SW480 (cell line): ENCODE measurements around the gene AP2M1.
A peak's percentile ranks its signal among the peaks of the same experiment; 100 is the strongest.

ENCODE experiments used
- DNase-seq: peaks from one replicate; pipeline ENCODE4 v3.0.0-alpha.2; 2016; ENCODE audit warnings: low spot score

AP2M1 gene

GRCh38 chr3:184180165-184180564, 5.5 kb downstream of the AP2M1 start:
- DNase-seq: no peak

DNA sequence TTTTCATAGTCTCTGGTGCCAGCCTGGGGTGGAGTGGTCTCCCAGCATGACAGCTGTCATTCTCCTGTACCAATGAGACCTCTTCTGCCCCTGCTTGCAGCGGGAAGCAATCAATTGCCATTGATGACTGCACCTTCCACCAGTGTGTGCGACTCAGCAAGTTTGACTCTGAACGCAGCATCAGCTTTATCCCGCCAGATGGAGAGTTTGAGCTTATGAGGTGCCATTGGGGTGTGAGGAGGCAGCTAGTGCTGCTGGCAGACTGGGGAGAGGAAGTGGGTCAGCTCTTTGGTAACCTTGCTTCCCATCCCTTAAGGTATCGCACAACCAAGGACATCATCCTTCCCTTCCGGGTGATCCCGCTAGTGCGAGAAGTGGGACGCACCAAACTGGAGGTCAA, 6.9 kb downstream of the AP2M1 start:
- DNase-seq: no peak

- no peak for DNase-seq
These were observed 9.0 kb downstream of the AP2M1 start for GRCh38 chr3:184183679-184184078.

DNA sequence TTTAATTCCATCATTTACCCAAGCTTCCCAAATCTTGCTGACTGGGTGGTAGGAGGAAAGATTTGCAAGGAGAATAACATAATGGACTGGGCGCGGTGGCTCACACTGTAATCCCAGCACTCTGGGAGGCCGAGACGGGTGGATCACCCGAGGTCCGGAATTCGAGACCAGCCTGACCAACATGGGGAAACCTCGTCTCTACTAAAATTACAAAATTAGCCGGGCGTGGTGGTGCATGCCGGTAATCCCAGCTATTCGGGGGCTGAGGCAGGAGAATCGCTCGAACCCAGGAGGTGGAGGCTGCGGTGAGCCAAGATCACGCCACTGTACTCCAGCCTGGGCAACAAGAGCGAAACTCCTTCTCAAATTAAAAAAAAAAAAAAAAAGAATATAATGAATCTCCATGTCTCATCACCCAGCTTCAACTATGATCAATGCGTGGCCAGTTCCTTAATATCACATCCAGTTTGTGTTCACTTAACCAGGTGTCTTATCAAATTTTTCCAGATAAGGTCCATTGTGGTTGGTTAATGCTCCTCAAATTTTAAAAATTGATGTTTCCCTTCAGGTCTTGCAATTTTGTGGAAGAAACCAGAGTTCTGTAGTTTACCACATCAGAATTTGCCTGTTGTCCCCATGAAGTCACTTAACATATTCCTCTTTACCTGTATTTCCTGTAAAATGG, 10.0 kb downstream of the AP2M1 start:
- no peak for DNase-seq

DNA sequence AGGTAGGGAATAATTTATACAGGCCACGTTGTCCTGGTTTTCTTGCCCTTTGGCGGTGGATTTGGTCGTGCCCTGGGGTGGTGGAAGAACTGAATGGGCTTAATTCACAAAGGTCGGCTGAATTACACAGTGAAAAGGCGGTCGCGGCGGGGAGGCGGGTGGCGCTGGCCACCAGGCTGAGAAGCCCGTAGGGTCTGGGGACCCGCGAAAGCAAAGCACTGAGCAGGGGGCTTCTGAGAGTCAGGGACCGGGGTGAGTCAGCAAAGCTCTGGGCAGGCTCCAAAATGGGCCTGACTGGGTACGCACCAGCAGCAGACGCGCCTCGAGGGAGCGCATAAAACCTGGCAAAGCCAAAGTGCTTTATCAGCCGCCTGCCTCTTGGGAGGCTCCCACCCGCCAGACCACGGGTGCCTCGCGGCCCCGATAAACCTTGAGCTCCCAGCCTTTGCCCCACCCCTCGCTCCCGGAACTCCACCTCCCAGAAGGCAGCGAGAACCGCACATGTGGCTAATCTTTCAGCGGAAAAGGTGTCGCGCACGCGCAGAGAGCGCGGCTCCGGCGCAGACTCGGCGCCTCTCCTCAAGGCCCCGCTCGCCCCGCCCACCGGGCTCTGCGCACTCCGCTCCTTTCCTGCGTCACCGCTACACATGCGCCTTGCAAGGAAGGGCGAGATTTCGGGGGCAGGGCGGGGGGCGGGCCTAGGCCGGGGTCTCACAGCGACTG, 11.0 kb downstream of the AP2M1 start:
- DNase-seq: peak; percentile 98

DNA sequence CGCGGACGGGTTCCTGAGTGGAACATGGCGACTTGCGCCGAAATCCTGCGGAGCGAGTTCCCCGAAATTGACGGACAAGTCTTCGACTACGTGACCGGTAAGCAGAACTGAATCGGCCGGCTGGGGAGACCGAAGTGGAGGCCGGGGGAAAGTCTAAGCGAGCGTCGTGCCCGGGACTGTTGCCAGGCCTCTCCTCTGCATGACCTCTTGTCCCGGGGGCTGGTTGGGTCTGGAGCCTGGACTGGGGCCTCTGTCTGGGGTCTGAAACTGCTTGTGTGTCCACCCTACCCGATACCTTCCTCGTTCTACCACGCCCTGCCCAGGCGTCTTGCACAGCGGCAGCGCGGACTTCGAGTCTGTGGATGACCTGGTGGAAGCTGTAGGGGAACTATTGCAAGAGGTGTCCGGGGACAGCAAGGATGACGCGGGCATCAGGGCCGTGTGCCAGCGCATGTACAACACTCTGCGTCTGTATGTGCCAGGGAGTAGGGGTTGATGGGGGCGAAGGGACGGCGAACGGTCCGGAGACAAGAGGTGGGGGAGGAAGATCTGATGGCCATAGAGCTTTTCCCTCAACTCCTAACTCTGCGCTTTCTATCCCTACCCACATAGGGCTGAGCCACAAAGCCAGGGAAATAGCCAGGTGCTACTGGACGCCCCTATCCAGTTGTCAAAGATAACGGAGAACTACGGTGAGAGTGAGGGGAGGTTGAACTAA, 11.7 kb downstream of the AP2M1 start, which contains the start of gene ABCF3:
Gene ABCF3, plus strand, starts transcription at position 16 of the 718 bp plus-strand sequence. Its CDS starts 9 bp downstream, at position 25.
- DNase-seq: peak; percentile 35

- DNase-seq: no peak
These were observed 12.2 kb downstream of the AP2M1 start for GRCh38 chr3:184186902-184187207.

DNA sequence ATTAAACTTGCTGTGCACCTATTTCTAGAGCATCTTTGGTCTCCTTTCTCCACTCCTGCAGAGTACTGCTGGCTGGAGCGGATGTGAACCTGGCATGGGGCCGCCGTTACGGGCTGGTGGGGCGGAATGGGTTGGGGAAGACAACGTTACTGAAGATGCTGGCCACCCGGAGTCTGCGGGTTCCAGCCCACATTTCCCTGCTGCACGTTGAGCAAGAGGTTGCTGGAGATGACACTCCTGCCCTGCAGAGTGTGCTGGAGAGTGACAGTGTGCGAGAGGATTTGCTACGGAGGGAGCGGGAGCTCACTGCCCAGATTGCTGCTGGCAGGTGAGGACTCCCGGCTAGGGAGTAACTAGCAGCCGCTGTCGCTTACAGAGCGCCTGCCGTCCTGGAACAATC, 13.4 kb downstream of the AP2M1 start:
- DNase-seq: no peak

DNA sequence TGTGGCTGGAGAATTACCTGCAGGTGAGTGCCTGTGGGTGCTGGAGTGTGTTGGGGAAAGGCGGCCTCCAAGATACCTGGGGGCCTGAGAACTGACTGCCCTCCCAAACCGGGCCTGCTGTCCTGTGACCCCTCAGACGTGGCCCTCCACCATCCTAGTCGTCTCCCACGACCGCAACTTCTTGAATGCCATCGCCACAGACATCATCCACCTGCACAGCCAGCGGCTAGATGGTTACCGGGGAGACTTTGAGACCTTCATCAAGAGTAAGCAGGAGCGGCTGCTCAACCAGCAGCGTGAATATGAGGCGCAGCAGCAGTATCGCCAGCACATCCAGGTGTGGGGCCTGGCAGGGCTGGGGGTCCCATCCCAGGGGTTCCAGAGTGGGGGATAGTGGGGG, 14.8 kb downstream of the AP2M1 start:
- no peak for DNase-seq

DNA sequence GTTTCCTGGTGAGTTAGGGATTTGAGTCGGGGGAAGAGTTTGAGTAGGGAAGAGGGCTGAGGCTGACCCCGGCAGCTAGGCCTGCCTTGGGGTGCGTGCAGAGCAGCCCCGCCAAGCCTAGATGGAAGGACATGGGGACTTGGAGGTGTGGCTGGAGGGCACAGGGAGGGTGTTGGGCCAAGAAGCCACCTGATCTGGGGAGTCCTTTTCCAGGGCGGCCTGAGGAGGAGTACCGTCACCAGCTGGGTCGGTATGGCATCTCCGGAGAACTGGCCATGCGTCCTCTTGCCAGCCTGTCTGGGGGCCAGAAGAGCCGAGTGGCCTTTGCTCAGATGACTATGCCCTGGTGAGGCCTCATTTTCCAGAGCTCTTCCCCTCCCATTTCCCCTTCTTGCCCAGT, 18.2 kb downstream of the AP2M1 start:
- no peak for DNase-seq

DNA sequence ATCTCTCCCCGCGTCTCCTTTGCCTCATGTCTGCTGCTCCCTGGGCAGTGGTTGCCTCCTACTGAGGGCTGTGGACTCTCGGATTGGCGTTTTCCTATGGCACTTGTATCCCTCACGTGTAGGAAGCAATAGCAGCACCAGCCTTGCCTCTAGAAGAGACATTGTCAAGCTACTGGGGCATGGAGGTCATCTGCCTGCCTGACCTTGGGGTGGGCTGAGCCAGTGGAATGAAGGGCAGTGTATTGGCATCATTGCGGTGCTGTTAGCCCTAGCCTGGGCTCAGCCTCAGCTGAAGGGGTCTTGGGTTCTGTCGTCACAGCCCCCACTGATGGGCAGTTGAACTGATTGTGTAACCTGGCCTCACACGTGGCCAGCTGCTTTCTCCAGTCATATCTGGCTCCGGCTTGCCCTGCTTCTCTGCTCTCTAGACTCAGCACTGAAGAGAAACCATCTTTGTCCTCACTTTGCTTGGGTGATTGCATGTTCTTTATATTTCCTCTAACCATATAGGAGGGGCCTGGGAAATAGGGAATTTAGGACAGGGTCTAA, 19.4 kb downstream of the AP2M1 start:
- DNase-seq: no peak

DNA sequence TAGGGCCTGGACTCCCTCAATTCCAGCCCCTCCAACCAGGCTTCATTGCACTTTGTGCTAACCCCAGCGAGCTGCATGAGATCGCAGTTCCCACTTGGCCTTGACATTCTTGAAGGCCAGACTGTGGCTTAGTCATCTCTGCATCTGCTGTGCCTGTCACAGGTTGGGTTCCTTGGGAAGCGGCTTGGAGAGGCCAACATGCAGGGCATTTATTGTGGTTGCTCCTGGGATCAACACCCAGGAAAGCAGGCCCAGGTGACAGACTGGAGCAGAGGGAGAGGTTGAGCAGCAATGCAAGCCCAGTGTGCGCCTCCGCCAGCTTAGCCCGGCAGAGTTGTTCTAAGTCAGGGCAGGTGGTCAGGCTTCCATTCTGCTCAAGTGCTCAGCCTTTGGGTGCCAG, 21.9 kb downstream of the AP2M1 start:
- DNase-seq: no peak

- DNase-seq: no peak
These were observed 23.9 kb downstream of the AP2M1 start for GRCh38 chr3:184198509-184198908.

- no peak for DNase-seq
These were observed 26.2 kb downstream of the AP2M1 start for GRCh38 chr3:184200825-184201224.

DNA sequence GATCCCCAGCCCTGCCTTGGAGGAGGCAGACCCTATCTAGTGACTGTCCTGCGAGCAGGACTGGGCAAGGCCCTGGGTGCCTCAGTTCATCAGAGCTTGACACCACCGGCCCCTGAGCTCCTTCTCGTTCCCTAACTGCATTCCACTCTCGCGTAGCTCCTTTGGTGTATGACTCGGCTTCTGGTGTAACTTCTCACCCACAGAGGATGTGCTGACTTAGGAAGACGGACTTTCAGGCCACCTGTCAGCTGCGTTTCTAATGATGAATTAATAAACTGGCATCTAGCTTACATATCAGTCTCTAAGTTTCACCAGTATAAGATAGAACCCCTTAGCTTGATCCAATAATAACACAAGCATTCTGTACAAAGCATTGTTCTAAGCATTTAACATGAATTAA, 28.9 kb downstream of the AP2M1 start:
- DNase-seq: no peak

- DNase-seq: no peak
These were observed 34.7 kb downstream of the AP2M1 start for GRCh38 chr3:184209146-184209923.

DNA sequence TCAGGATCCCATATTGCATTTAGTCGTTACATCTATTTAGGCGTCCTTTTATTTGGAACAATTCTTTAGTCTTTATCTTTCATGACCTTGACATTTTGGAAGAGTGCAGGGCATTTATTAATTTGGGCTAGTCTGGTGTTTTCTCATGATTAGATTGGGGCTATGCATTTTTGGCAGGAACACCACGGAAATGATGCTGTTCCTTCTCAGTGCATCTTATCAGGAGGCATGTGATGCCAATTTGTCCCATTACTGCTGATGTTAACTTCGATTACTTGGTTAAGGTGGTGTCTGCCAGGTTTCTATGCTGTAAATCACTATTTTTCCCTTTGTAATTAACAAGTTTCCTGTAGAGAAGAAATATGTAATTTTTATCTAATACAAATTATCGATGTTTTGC, 36.6 kb downstream of the AP2M1 start:
- DNase-seq: no peak

GRCh38 chr3:184211718-184212117, 37.1 kb downstream of the AP2M1 start:
- no peak for DNase-seq

- no peak for DNase-seq
These were observed 44.2 kb downstream of the AP2M1 start for GRCh38 chr3:184218814-184219213.

DNA sequence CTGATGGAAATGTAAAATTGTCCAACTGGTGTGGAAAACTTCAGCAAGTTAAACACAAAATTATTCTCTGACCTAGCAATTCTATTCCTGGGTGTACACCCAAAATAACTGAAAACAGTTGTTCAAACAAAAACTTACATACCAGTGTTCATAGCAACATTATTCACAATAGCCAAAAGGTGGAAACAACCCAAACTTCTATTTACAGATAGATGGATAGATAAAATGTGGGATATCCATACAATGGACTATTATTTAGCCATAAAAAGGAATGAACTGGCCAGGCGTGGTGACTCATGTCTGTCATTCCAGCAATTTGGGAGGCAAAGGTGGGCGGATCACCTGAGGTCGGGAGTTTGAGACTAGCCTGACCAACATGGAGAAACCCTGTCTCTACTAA, 47.9 kb downstream of the AP2M1 start:
- DNase-seq: no peak

GRCh38 chr3:184223946-184224345, 49.3 kb downstream of the AP2M1 start:
- no peak for DNase-seq

GRCh38 chr3:184227481-184227935, 52.9 kb downstream of the AP2M1 start:
- DNase-seq: peak; percentile 66
